Natural killer cell (primary cell): ENCODE results near the gene PCDH11Y. TPM values are rescaled to one million over a fixed set of nuclear protein-coding genes. Genes with fewer than 3 reads are reported as not detected.
"Not testable (repeated sequence)": the region's sequence is repeated elsewhere in the genome, so short reads cannot be mapped to it uniquely, and the experiment has no call there.

Source experiments
- ATAC-seq, 3 donors: fragments of 150-1000 bp in 2 of 3; fragments of 200-7000 bp in 1 of 3; cut with Tn5 transposase; 1 replicate in 1 of 3; 2 replicates in 2 of 3; pipeline ENCODE4 v1.10.0; 2021; ENCODE audit warnings: mild to moderate bottlenecking in 2 of 3, moderate library complexity in 2 of 3
- DNase-seq, 2 donors: peaks; one replicate each; pipeline versions ENCODE4 v3.0.0 to v3.0.0-alpha.2; 2013 to 2021; ENCODE audit warnings: mixed read lengths in 1 of 2
- H3K27ac ChIP-seq: one replicate; pipeline ENCODE4 v1.5.1; 2013; ENCODE audit warnings: mild to moderate bottlenecking, low read length
- H3K27me3 ChIP-seq: one replicate; pipeline ENCODE4 v1.6.1; 2013; ENCODE audit warnings: low read length; ENCODE audit not compliant: control insufficient read depth, insufficient read depth
- H3K36me3 ChIP-seq: one replicate; pipeline ENCODE4 v1.6.1; 2013; ENCODE audit warnings: low read length; ENCODE audit not compliant: control insufficient read depth, insufficient read depth
- H3K4me1 ChIP-seq: one replicate; pipeline ENCODE4 v1.6.1; 2013; ENCODE audit warnings: low read length; ENCODE audit not compliant: control insufficient read depth, insufficient read depth
- H3K4me3 ChIP-seq: one replicate; pipeline ENCODE4 v1.5.1; 2013; ENCODE audit warnings: low read length
- H3K9me3 ChIP-seq: one replicate; pipeline ENCODE4 v1.6.1; 2013; ENCODE audit warnings: low read length; ENCODE audit not compliant: control insufficient read depth, insufficient read depth
- H3K27ac Mint-ChIP-seq, 2 donors: one replicate each; pipeline ENCODE4 v1.8.0; 2022; ENCODE audit warnings: mild to moderate bottlenecking in 2 of 2, mixed read lengths in 2 of 2, moderate library complexity in 1 of 2
- H3K27me3 Mint-ChIP-seq, 2 donors: one replicate each; pipeline ENCODE4 v1.8.0; 2022; ENCODE audit warnings: low read depth in 2 of 2, mixed read lengths in 2 of 2
- H3K36me3 Mint-ChIP-seq: one replicate; pipeline ENCODE4 v1.8.0; 2022; ENCODE audit warnings: mixed read lengths
- H3K4me1 Mint-ChIP-seq, 2 donors: one replicate each; pipeline ENCODE4 v1.8.0; 2022; ENCODE audit warnings: mixed read lengths in 2 of 2
- H3K4me3 Mint-ChIP-seq: one replicate; pipeline ENCODE4 v1.8.0; 2022; ENCODE audit warnings: mild to moderate bottlenecking, moderate library complexity, mixed read lengths
- H3K9me3 Mint-ChIP-seq, 2 donors: one replicate each; pipeline ENCODE4 v1.8.0; 2022; ENCODE audit warnings: mixed read lengths in 2 of 2
- WGBS: methylation state at CpG from one replicate; pipeline ENCODE4 v1.1.7; 2013; ENCODE audit warnings: missing lambda C conversion rate; ENCODE audit not compliant: insufficient coverage; 5-methylcytosine and 5-hydroxymethylcytosine counted together
- intact Hi-C: fragments of 100-400 bp; cut with micrococcal nuclease; formaldehyde crosslinking; loops from one replicate; pipeline ENCODE4 v1.14.2; 2022
- total RNA-seq, 4 donors: library from RNA; stranded (reverse); fragments of 120-200 nt in 1 of 4; gene quantifications; one replicate each; pipeline versions ENCODE4 v1.2.3 to v1.2.4, GENCODE V29; 2013 to 2022

The PCDH11Y gene, protein sequence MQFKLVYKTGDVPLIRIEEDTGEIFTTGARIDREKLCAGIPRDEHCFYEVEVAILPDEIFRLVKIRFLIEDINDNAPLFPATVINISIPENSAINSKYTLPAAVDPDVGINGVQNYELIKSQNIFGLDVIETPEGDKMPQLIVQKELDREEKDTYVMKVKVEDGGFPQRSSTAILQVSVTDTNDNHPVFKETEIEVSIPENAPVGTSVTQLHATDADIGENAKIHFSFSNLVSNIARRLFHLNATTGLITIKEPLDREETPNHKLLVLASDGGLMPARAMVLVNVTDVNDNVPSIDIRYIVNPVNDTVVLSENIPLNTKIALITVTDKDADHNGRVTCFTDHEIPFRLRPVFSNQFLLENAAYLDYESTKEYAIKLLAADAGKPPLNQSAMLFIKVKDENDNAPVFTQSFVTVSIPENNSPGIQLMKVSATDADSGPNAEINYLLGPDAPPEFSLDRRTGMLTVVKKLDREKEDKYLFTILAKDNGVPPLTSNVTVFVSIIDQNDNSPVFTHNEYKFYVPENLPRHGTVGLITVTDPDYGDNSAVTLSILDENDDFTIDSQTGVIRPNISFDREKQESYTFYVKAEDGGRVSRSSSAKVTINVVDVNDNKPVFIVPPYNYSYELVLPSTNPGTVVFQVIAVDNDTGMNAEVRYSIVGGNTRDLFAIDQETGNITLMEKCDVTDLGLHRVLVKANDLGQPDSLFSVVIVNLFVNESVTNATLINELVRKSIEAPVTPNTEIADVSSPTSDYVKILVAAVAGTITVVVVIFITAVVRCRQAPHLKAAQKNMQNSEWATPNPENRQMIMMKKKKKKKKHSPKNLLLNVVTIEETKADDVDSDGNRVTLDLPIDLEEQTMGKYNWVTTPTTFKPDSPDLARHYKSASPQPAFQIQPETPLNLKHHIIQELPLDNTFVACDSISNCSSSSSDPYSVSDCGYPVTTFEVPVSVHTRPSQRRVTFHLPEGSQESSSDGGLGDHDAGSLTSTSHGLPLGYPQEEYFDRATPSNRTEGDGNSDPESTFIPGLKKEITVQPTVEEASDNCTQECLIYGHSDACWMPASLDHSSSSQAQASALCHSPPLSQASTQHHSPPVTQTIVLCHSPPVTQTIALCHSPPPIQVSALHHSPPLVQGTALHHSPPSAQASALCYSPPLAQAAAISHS (N-terminal part only)
- total RNA-seq, result not detected
- total RNA-seq (2013), result not detected

DNA sequence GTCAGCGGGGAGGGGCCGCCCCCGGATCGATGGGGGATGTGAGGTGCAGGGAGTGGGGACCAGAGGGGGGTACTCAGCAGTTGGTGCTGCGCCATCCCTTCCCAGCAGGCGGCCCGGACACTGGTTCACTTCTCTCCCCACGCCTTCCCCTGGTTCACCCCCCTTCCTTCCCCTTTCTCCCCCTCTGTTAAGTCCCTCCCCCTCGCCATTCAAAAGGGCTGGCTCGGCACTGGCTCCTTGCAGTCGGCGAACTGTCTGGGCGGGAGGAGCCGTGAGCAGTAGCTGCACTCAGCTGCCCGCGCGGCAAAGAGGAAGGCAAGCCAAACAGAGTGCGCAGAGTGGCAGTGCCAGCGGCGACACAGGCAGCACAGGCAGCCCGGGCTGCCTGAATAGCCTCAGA, at the start of gene PCDH11Y:
PCDH11Y (plus strand) TSS at position 240 of the 400 bp plus-strand sequence. CDS start 56,804 bp downstream, outside the sequence.
- H3K9me3 ChIP-seq, H3K4me1 ChIP-seq, ATAC-seq, H3K27me3 ChIP-seq, H3K27me3 Mint-ChIP-seq, H3K4me3 Mint-ChIP-seq, H3K4me1 Mint-ChIP-seq, H3K4me3 ChIP-seq, H3K27ac ChIP-seq, H3K36me3 ChIP-seq, H3K27ac Mint-ChIP-seq, intact Hi-C loops, H3K36me3 Mint-ChIP-seq, H3K9me3 Mint-ChIP-seq: not testable (repeated sequence)
- DNase-seq, result peak in 1 of 2 donors; percentile 2
- no CpG with 5 or more reads among the region's 21 CpGs for WGBS

DNA sequence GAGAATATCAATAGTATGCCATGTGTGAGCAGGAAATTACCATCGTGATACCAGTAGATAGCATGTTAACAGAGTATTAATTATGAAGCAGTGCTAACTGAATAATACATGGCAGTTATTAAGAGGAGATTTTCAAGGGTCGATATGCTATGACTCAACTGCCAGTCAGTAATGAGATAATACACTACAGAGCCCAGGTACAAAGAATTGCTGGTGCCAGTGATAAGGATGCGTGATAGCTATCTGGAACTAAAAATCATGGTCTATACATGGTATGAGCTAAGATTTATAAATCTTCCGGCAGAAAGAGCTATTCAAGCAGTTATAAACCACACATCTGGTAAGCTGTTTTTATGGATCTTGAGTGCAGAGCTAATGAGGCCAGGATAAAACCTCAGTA, 32.2 kb upstream of the PCDH11Y start:
- H3K4me1 Mint-ChIP-seq, H3K36me3 Mint-ChIP-seq, H3K4me1 ChIP-seq, H3K27ac ChIP-seq, H3K9me3 Mint-ChIP-seq, DNase-seq, H3K36me3 ChIP-seq, H3K27me3 ChIP-seq, H3K27me3 Mint-ChIP-seq, H3K4me3 ChIP-seq, H3K4me3 Mint-ChIP-seq, H3K9me3 ChIP-seq, H3K27ac Mint-ChIP-seq, ATAC-seq, intact Hi-C loops: not testable (repeated sequence)
- no CpG with 5 or more reads among the region's 4 CpGs for WGBS

DNA sequence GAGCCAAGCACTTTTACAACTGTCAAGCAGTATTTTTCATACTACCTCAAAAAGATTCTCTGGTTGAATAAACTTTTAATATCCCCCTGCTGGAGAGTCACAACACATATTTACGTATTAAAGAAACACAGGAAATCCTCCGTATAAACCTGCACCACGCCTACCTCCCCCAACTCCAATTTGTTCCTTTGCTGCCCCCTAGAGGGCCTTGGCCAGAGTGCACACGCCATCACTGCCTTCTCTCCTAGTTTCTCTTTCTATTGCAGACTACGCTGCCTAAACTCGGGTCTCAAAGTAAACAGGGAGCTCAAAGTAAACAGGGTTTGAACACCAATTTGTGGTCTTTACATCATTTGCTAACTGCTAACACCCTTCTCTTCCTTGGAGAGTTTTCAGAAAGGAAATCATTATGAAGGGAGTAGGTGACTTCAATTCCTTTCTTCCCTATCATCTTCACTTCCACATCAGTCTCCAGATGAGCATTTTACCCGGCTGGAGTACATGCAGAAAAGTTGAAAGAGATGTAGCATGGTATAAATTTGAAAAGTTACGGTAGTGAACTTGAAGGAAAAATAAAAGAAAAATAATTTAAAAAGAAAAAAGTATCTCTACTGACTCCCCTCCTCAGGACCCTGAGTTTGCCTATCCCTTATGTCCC, 8.2 kb upstream of the PCDH11Y start:
- intact Hi-C loops, H3K4me1 ChIP-seq, H3K9me3 Mint-ChIP-seq, H3K4me1 Mint-ChIP-seq, DNase-seq, H3K4me3 ChIP-seq, H3K36me3 ChIP-seq, H3K27ac Mint-ChIP-seq, H3K9me3 ChIP-seq, H3K27ac ChIP-seq, H3K27me3 Mint-ChIP-seq, H3K36me3 Mint-ChIP-seq, H3K27me3 ChIP-seq, H3K4me3 Mint-ChIP-seq: not testable (repeated sequence)
- ATAC-seq, result peak; percentile 49 to 83 (median 63)
- no CpG with 5 or more reads among the region's 8 CpGs for WGBS

DNA sequence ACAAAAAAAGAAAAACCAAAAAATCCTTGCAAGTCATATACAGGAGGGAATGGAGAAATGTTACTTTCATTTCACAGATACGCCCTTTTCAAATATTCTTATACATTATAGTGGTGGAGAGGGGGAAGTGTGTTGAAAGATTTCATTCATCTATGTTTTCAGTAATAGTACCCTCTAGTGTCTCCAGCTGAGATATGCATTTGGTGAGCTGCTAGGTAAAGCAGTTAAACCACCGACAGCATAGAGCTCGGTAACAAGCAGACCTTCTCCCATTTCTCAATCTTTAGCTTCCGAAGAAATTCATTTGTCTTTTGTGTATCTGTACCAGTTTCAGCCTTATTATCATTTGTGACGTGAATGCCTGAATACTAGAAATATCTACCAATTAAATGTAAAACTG, 5.2 kb upstream of the PCDH11Y start:
- ATAC-seq, H3K27me3 Mint-ChIP-seq, H3K27ac ChIP-seq, DNase-seq, H3K4me1 Mint-ChIP-seq, H3K4me3 ChIP-seq, H3K4me3 Mint-ChIP-seq, H3K9me3 ChIP-seq, H3K36me3 ChIP-seq, H3K4me1 ChIP-seq, H3K36me3 Mint-ChIP-seq, H3K27ac Mint-ChIP-seq, H3K27me3 ChIP-seq, H3K9me3 Mint-ChIP-seq, intact Hi-C loops: not testable (repeated sequence)
- 0% methylated on average over 1 of the region's 5 CpGs for WGBS

DNA sequence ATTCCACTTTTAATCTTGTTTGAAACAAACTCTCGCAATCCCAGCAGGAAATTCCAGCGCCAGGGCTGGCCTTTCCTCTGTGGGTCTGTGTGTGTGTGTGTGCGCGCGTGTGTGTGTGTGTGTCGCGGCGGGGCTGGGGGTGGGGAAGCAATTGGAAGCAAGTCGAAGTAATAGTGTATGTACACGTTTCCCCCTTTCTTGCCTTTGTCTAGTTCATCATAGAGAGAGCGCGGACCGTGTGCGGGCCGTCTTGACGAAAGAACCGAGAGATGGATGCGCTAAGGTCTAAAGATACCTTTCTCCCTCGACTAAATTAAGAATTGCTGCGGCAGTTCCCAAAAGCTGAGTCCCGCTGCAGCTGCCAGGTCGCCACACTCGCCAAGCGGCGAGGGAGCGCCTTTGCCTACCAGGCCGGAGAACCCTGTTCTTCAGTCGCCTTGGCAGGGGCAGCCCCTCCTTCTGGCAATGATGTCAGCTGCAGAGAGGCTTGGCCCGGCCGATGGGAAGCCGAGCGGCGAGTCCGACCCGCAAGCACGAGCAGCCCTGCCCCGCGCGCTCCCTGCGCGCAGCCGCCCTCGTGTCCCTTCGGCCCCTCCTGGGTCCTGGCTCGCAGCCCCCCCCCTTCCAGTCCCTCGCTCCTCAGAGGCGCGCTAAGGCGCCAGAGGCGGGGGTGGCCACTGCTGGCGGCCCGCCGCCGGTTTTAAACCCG, 2.5 kb downstream of the PCDH11Y start:
- H3K27me3 ChIP-seq, H3K4me1 Mint-ChIP-seq, DNase-seq, H3K9me3 Mint-ChIP-seq, H3K9me3 ChIP-seq, H3K27me3 Mint-ChIP-seq, H3K4me3 Mint-ChIP-seq, H3K36me3 ChIP-seq, ATAC-seq, H3K27ac ChIP-seq, H3K27ac Mint-ChIP-seq, intact Hi-C loops, H3K36me3 Mint-ChIP-seq, H3K4me3 ChIP-seq, H3K4me1 ChIP-seq: not testable (repeated sequence)
- WGBS, result 5% methylated on average over 21 of the region's 55 CpGs

DNA sequence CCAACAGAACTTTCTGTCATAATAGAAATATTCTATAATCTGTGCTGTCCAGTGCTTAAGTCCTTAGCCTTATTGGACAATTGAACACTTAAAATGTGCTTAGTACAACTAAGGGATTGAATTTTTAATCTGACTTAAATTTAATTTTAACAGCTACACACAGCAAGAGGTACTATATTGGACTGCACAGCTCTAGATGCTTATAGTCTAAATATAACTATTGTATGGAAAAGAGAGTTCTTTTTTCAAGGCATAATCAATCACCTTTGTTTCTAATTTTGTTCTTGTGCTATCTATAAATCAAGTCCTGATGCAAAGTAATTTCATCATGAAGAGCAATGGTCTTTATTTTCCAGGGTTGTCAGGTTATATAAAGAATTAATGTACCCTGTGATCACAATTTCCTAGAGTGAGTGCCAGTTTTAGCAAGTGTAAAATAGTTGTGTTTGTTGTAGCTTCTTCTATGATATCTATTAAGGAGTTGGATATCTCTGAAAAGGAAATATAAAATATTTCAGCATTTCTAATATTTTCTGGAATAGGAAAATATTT, 39.0 kb downstream of the PCDH11Y start:
- H3K27ac ChIP-seq, DNase-seq, H3K4me1 ChIP-seq, H3K4me1 Mint-ChIP-seq, H3K9me3 ChIP-seq, intact Hi-C loops, H3K27me3 Mint-ChIP-seq, H3K4me3 ChIP-seq, H3K27ac Mint-ChIP-seq, H3K9me3 Mint-ChIP-seq, ATAC-seq, H3K4me3 Mint-ChIP-seq, H3K27me3 ChIP-seq, H3K36me3 Mint-ChIP-seq, H3K36me3 ChIP-seq: not testable (repeated sequence)

DNA sequence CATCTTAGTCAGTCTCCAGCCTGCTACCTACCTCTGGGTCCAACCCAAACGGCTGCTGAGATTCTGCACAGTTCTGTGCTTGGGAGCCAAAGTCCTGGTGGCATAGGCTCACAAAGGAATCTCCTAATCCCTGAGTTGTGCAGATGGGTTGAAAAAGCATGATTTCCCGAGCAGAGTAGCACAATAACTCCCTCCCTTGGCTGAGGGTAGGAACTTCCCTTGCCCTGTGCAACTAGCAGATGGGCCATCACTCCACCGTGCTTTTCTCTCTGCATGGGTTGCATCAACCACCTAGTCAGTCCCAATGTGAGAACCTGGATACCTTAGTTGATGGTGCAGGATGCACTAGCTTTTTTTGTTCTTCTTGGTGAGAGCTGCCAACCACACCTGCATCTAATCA, 82.9 kb downstream of the PCDH11Y start:
- H3K36me3 ChIP-seq, ATAC-seq, H3K36me3 Mint-ChIP-seq, H3K27ac Mint-ChIP-seq, DNase-seq, H3K9me3 Mint-ChIP-seq, H3K4me1 Mint-ChIP-seq, H3K27ac ChIP-seq, H3K27me3 Mint-ChIP-seq, H3K9me3 ChIP-seq, H3K4me3 ChIP-seq, intact Hi-C loops, H3K4me1 ChIP-seq, H3K4me3 Mint-ChIP-seq, H3K27me3 ChIP-seq: not testable (repeated sequence)
- 50% methylated on average over 1 of the region's 3 CpGs for WGBS
